Endodermal cell (in vitro differentiated cells): Measurements from ENCODE around the gene BPIFB4. TPM values are rescaled to one million over a fixed set of nuclear protein-coding genes. Genes with fewer than 3 reads are reported as not detected.

ENCODE experiments used
- DNase-seq: peaks from one replicate; pipeline ENCODE4 v3.0.0-alpha.2; 2017
- H3K27ac ChIP-seq: 2 replicates; pipeline ENCODE4 v1.5.1; 2013; ENCODE audit warnings: mild to moderate bottlenecking, low read depth, low read length, moderate library complexity
- H3K27me3 ChIP-seq: 2 replicates; pipeline ENCODE4 v1.6.1; 2013; ENCODE audit warnings: mild to moderate bottlenecking, low read length, moderate library complexity; ENCODE audit not compliant: insufficient read depth, control insufficient read depth, poor library complexity, severe bottlenecking
- H3K36me3 ChIP-seq: 2 replicates; pipeline ENCODE4 v1.7.0; 2013; ENCODE audit warnings: mild to moderate bottlenecking, low read length, moderate library complexity; ENCODE audit not compliant: control insufficient read depth, insufficient read depth
- H3K4me1 ChIP-seq: one replicate; pipeline ENCODE4 v1.7.0; 2013; ENCODE audit warnings: low read length; ENCODE audit not compliant: control insufficient read depth, insufficient read depth
- H3K4me3 ChIP-seq: 2 replicates; pipeline ENCODE4 v1.5.1; 2013; ENCODE audit warnings: mild to moderate bottlenecking, low read length, moderate library complexity
- H3K9ac ChIP-seq: 2 replicates; pipeline ENCODE4 v1.6.1; 2013; ENCODE audit warnings: mild to moderate bottlenecking, low read length, moderate library complexity; ENCODE audit not compliant: poor library complexity, severe bottlenecking; ENCODE audit errors: extremely low read depth
- H3K9me3 ChIP-seq: 2 replicates; pipeline ENCODE4 v1.6.1; 2013; ENCODE audit warnings: mild to moderate bottlenecking, low read length, moderate library complexity; ENCODE audit not compliant: control insufficient read depth
- H3K27ac Mint-ChIP-seq: 2 replicates; pipeline ENCODE4 v1.8.0; 2020; ENCODE audit warnings: mixed read lengths
- H3K27me3 Mint-ChIP-seq: 2 replicates; pipeline ENCODE4 v1.8.0; 2021; ENCODE audit warnings: mild to moderate bottlenecking, mixed read lengths; ENCODE audit not compliant: insufficient read depth
- H3K36me3 Mint-ChIP-seq: 2 replicates; pipeline ENCODE4 v1.8.0; 2020; ENCODE audit warnings: low read depth, mixed read lengths
- H3K4me1 Mint-ChIP-seq: 2 replicates; pipeline ENCODE4 v1.8.0; 2020; ENCODE audit warnings: mixed read lengths
- H3K4me3 Mint-ChIP-seq: 2 replicates; pipeline ENCODE4 v1.8.0; 2020; ENCODE audit warnings: mild to moderate bottlenecking, moderate library complexity, mixed read lengths
- H3K9me3 Mint-ChIP-seq: 2 replicates; pipeline ENCODE4 v1.8.0; 2020; ENCODE audit warnings: mild to moderate bottlenecking, mixed read lengths
- CTCF ChIP-seq: fragments of 200-600 bp; sonication (generic); conservative IDR thresholded peaks from 2 replicates; pipeline ENCODE4 v1.5.0; 2021; ENCODE audit warnings: antibody characterized with exemption, mild to moderate bottlenecking
- WGBS, 2 experiments: methylation state at CpG; one replicate each; pipeline versions ENCODE4 v1.1.5 to v1.1.7; 2013; ENCODE audit warnings: missing lambda C conversion rate in 2 of 2, mixed read lengths in 1 of 2; ENCODE audit not compliant: insufficient coverage in 1 of 2, insufficient read length in 1 of 2; 5-methylcytosine and 5-hydroxymethylcytosine counted together
- total RNA-seq, 2 donors: library from RNA; stranded (reverse); fragmentation: NEBNext Ultra II Directional in 1 of 2; extraction: Animal tissue kit (Norgen Biotek cat#: 25700) in 1 of 2; gene quantifications; 2 replicates in 1 of 2; 3 replicates in 1 of 2; pipeline ENCODE4 v1.2.1, GENCODE V29; 2021

The BPIFB4 gene
- total RNA-seq, 2 donors from 2014 or later: 0.22 TPM; not detected in 1

- no peaks in the 10 kb centered on the region for H3K4me1 Mint-ChIP-seq
- Histone ChIP-seq H3K27me3 (peaks cover 24% of the 10 kb centered on the region), H3K9me3 (no peaks in the 10 kb centered on the region), H3K27ac (no peak overlapping the region), H3K4me1 (no peaks in the 10 kb centered on the region), H3K9ac (no peak overlapping the region), H3K36me3 (no peaks in the 10 kb centered on the region), H3K4me3 (no peak overlapping the region)
- peaks cover 30% of the 10 kb centered on the region for H3K27me3 Mint-ChIP-seq
- WGBS, 2 experiments: 81 to 82% methylated on average over 3 to 5 of the region's 5 CpGs
- DNase-seq: no peak
- H3K27ac Mint-ChIP-seq: no peak overlapping the region
- no peaks in the 10 kb centered on the region for H3K9me3 Mint-ChIP-seq
- TF ChIP-seq CTCF: no peak
- no peak overlapping the region for H3K4me3 Mint-ChIP-seq
- H3K36me3 Mint-ChIP-seq: no peaks in the 10 kb centered on the region
These were observed 45.3 kb upstream of the BPIFB4 start for GRCh38 chr20:33034115-33034514.

GRCh38 chr20:33034901-33035492 lies 44.4 kb upstream of the BPIFB4 start:
- H3K9me3 Mint-ChIP-seq: no peaks in the 10 kb centered on the region
- H3K27me3 ChIP-seq: peaks cover 24% of the 10 kb centered on the region
- no peak overlapping the region for H3K4me3 Mint-ChIP-seq
- H3K36me3 ChIP-seq: no peaks in the 10 kb centered on the region
- 83 to 87% methylated on average over 5 to 6 of the region's 6 CpGs for WGBS, 2 experiments
- peaks cover 37% of the 10 kb centered on the region for H3K27me3 Mint-ChIP-seq
- no peak overlapping the region for H3K27ac Mint-ChIP-seq
- no peaks in the 10 kb centered on the region for H3K4me1 ChIP-seq
- H3K4me1 Mint-ChIP-seq: no peaks in the 10 kb centered on the region
- no peak for TF ChIP-seq CTCF
- no peak overlapping the region for H3K27ac ChIP-seq
- no peak overlapping the region for H3K4me3 ChIP-seq
- H3K36me3 Mint-ChIP-seq: no peaks in the 10 kb centered on the region
- DNase-seq: no peak
- H3K9ac ChIP-seq: no peak overlapping the region
- H3K9me3 ChIP-seq: no peaks in the 10 kb centered on the region

- Mint-ChIP-seq H3K4me1 (no peaks in the 10 kb centered on the region), H3K4me3 (no peak overlapping the region), H3K9me3 (no peaks in the 10 kb centered on the region), H3K27ac (no peak overlapping the region), H3K36me3 (no peaks in the 10 kb centered on the region), H3K27me3 (peaks cover 43% of the 10 kb centered on the region)
- no peak overlapping the region for H3K27ac ChIP-seq
- DNase-seq: no peak
- peaks cover 24% of the 10 kb centered on the region for H3K27me3 ChIP-seq
- 72 to 87% methylated on average over 4 to 5 of the region's 5 CpGs for WGBS, 2 experiments
- TF ChIP-seq CTCF: no peak
- no peak overlapping the region for H3K4me3 ChIP-seq
- no peaks in the 10 kb centered on the region for H3K4me1 ChIP-seq
- H3K9me3 ChIP-seq: no peaks in the 10 kb centered on the region
- H3K9ac ChIP-seq: no peak overlapping the region
- H3K36me3 ChIP-seq: no peaks in the 10 kb centered on the region
These were observed 42.0 kb upstream of the BPIFB4 start for GRCh38 chr20:33037456-33037855.
